ENCODE results near the gene DOK7.

DNA sequence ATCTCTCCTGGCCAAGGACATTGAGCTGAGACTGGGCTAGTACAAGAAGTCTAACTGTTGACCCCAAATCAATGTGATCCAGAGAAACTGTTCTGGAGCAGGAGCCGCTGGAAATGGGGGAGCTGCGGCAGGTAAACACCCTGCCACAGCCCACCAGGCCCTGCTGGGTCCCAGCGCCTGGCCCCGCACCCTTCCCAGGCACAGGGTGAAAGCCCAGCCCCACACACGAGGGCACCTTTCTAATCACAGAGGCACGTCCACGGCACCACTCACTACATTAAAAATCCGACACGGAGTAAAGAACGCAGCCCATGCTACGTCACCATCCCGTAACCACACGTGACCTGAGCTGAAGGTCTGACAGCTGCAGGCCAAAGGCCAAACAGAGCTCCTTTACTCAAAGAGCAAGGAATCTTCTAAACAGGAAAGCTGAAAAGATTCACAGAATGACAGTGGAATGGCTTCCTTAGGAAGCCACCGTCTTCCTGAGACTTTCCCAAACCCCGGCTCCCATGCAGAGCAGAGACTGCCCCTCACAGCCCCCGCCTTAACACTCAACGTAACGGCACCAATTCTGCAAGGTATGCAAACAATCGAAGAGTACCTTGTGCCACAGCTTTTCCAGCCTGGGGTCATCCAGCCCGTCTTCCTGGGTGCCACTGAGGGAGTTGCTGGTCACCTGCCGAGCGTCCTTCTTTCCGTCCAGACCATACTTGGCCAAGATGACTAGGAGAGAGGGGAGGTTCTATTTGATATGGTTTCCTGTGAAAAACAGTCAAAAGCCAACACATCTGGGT, 56.6 kb downstream of the DOK7 start:
- TF ChIP-seq, protein P1, sequence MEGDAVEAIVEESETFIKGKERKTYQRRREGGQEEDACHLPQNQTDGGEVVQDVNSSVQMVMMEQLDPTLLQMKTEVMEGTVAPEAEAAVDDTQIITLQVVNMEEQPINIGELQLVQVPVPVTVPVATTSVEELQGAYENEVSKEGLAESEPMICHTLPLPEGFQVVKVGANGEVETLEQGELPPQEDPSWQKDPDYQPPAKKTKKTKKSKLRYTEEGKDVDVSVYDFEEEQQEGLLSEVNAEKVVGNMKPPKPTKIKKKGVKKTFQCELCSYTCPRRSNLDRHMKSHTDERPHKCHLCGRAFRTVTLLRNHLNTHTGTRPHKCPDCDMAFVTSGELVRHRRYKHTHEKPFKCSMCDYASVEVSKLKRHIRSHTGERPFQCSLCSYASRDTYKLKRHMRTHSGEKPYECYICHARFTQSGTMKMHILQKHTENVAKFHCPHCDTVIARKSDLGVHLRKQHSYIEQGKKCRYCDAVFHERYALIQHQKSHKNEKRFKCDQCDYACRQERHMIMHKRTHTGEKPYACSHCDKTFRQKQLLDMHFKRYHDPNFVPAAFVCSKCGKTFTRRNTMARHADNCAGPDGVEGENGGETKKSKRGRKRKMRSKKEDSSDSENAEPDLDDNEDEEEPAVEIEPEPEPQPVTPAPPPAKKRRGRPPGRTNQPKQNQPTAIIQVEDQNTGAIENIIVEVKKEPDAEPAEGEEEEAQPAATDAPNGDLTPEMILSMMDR (IDR thresholded peaks at IDR 0.05), result no peak
- TF ChIP-seq POLR2A (IDR thresholded peaks at IDR 0.05) (no peak), POLR2AphosphoS5 (IDR thresholded peaks at IDR 0.05) (no peak)
